Effector memory CD4-positive, alpha-beta T cell (primary cell): ENCODE data around the gene MECP2.
A peak's percentile ranks its signal among the peaks of the same experiment; 100 is the strongest.

Experiments used
- DNase-seq, 3 donors: peaks; one replicate each; pipeline ENCODE4 v3.0.0-alpha.2; 2020
- H3K27ac ChIP-seq: 2 replicates; pipeline ENCODE4 v1.7.0; 2013; ENCODE audit warnings: mild to moderate bottlenecking, low read length, moderate library complexity; ENCODE audit not compliant: insufficient read depth, poor library complexity, severe bottlenecking
- H3K27me3 ChIP-seq: replicated peaks from 2 replicates; pipeline ENCODE4 v1.7.0; 2013; ENCODE audit warnings: mild to moderate bottlenecking, low read length; ENCODE audit not compliant: insufficient read depth, control insufficient read depth, poor library complexity, severe bottlenecking
- H3K36me3 ChIP-seq: 2 replicates; pipeline ENCODE4 v1.7.0; 2013; ENCODE audit warnings: mild to moderate bottlenecking, low read length, moderate library complexity; ENCODE audit not compliant: control insufficient read depth, insufficient read depth
- H3K4me1 ChIP-seq: 2 replicates; pipeline ENCODE4 v1.7.0; 2013; ENCODE audit warnings: low read length, mild to moderate bottlenecking; ENCODE audit not compliant: control insufficient read depth, insufficient read depth, poor library complexity, severe bottlenecking
- H3K4me3 ChIP-seq: 2 replicates; pipeline ENCODE4 v1.7.0; 2013; ENCODE audit warnings: low read length, low read depth, mild to moderate bottlenecking; ENCODE audit not compliant: insufficient read depth, poor library complexity, severe bottlenecking
- H3K9me3 ChIP-seq: 2 replicates; pipeline ENCODE4 v1.7.0; 2013; ENCODE audit warnings: mild to moderate bottlenecking, low read length, moderate library complexity; ENCODE audit not compliant: control insufficient read depth

MECP2 gene

GRCh38 chrX:154013614-154014360, 83.7 kb downstream of the MECP2 start:
- peak in 1 of 3 donors; percentile 29 for DNase-seq
- Histone ChIP-seq H3K27me3 (no peaks in the 10 kb centered on the region), H3K36me3 (peaks cover 20% of the 10 kb centered on the region), H3K4me1 (peaks cover 11% of the 10 kb centered on the region), H3K27ac (no peak overlapping the region), H3K4me3 (no peak overlapping the region), H3K9me3 (no peaks in the 10 kb centered on the region)

- Histone ChIP-seq H3K36me3 (peaks cover 20% of the 10 kb centered on the region), H3K27ac (no peak overlapping the region), H3K27me3 (no peaks in the 10 kb centered on the region), H3K4me1 (peaks cover 6% of the 10 kb centered on the region), H3K4me3 (no peak overlapping the region), H3K9me3 (no peaks in the 10 kb centered on the region)
- no peak for DNase-seq
Observed at GRCh38 chrX:154013001-154013421, 84.5 kb downstream of the MECP2 start.

DNA sequence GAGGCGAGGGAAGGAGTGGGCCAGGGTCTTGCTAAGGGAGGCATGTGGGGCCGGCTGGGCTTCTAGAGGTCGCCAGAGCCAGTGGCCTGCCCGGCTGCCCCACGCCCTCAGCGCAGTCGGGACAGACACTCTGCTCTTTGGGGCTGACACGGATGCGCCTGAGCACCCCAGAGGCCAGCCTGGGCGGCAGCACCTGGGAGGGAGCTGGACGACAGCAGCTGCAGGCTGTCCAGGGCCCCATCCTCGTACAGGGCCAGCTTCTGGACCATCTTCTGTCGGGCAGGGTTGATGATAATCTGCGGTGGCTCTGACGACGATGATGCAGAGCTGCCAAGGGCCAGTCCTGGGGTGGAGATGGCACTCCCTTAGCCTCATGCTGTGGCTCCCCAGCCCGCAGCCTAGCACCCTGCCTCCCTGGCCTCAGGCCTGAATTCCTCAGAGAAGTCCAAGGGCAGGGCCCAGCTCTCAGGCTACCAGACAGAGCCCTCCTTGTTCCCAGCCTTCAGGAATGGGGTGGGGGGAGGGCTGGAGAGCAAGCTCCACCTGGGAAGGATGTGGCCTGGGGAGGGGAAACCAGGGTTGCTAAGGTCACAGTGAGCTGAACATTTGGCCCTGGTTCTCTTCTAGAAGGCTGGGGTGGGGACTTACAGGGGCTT, 85.1 kb downstream of the MECP2 start:
- Histone ChIP-seq H3K27ac (no peak overlapping the region), H3K4me1 (peaks cover 4% of the 10 kb centered on the region), H3K27me3 (no peaks in the 10 kb centered on the region), H3K36me3 (peaks cover 20% of the 10 kb centered on the region), H3K4me3 (no peak overlapping the region), H3K9me3 (no peaks in the 10 kb centered on the region)
- no peak for DNase-seq

GRCh38 chrX:154011376-154012335, 85.9 kb downstream of the MECP2 start:
- H3K4me1 ChIP-seq: peaks cover 4% of the 10 kb centered on the region
- H3K36me3 ChIP-seq: peaks cover 14% of the 10 kb centered on the region
- DNase-seq: no peak
- H3K4me3 ChIP-seq: no peak overlapping the region
- H3K9me3 ChIP-seq: no peaks in the 10 kb centered on the region
- H3K27me3 ChIP-seq: no peaks in the 10 kb centered on the region
- H3K27ac ChIP-seq: no peak overlapping the region

DNA sequence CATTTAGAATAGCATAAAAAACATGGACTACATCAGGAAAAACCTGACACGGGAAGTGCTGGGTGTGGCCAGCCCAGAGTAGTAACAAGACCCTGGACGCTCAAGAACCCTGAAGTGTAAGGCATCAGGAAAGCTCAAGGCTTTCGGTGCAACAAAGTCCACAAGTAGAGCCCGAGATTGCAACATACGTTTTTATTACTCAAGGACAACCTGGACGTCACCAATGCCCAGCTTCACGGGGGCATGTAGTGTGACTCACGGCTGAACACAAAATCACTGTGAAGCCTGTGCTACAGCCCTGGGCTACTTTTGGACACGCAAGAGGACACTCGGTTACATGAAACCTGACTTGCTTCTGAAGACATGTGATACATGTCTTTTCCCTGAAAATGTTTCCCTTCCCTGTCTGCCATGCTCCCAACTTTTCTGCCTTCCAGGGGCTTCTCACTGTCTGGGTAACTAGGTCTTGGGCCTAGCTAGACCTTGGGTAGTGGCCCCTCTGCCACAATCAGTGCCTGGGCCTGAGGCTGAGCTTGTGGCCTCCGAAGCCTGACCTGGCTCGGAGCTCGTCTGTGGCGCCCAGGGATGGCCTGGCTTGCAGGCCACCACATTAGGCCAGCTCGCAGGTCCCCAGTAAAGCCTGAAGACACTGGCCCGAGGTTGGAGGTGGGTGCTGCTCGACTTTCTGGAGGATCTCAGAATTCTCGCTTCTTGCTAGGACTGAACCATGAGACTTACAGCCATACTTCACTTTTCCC, 87.0 kb downstream of the MECP2 start:
- peaks cover 4% of the 10 kb centered on the region for H3K4me1 ChIP-seq
- no peak overlapping the region for H3K4me3 ChIP-seq
- peaks cover 7% of the 10 kb centered on the region for H3K36me3 ChIP-seq
- no peak for DNase-seq
- no peak overlapping the region for H3K27ac ChIP-seq
- H3K27me3 ChIP-seq: no peaks in the 10 kb centered on the region
- H3K9me3 ChIP-seq: no peaks in the 10 kb centered on the region

GRCh38 chrX:154008521-154008920, 89.0 kb downstream of the MECP2 start:
- Histone ChIP-seq H3K4me1 (peaks cover 2% of the 10 kb centered on the region), H3K36me3 (peaks cover 7% of the 10 kb centered on the region)
- DNase-seq: no peak

DNA sequence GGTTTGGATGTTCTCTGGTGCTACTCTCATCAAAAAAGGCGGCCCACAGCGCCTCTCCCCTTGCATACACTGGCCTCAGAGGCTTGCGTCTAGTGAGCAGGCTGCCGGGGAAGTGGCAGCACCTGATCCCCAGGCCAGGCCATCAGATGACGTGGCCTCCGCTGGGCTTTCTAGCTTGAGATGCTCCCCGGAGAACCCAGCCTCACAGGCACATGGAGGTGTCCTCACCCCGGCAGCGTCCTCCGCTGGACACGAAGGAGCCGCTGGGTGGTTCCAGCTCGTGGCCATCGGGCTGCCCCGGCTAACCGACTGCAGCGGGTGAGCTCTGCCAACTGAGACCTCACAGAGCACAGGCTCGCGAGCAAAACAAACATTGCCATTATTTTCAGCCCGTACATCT, 90.6 kb downstream of the MECP2 start:
- H3K27me3 ChIP-seq: no peaks in the 10 kb centered on the region
- no peak overlapping the region for H3K4me3 ChIP-seq
- peaks cover 4% of the 10 kb centered on the region for H3K36me3 ChIP-seq
- DNase-seq: no peak
- H3K27ac ChIP-seq: no peak overlapping the region
- H3K4me1 ChIP-seq: no peaks in the 10 kb centered on the region
- no peaks in the 10 kb centered on the region for H3K9me3 ChIP-seq

More at GRCh38 chrX:154008521-154008920, 89.0 kb downstream of the MECP2 start:
- Histone ChIP-seq H3K27ac (no peak overlapping the region), H3K4me3 (no peak overlapping the region), H3K27me3 (no peaks in the 10 kb centered on the region), H3K9me3 (no peaks in the 10 kb centered on the region)

- H3K27ac ChIP-seq: no peak overlapping the region
- H3K4me3 ChIP-seq: no peak overlapping the region
- no peaks in the 10 kb centered on the region for H3K9me3 ChIP-seq
- DNase-seq: no peak
- no peaks in the 10 kb centered on the region for H3K36me3 ChIP-seq
- H3K27me3 ChIP-seq: no peaks in the 10 kb centered on the region
- no peaks in the 10 kb centered on the region for H3K4me1 ChIP-seq
Observed at GRCh38 chrX:154004315-154004714, 93.2 kb downstream of the MECP2 start.

DNA sequence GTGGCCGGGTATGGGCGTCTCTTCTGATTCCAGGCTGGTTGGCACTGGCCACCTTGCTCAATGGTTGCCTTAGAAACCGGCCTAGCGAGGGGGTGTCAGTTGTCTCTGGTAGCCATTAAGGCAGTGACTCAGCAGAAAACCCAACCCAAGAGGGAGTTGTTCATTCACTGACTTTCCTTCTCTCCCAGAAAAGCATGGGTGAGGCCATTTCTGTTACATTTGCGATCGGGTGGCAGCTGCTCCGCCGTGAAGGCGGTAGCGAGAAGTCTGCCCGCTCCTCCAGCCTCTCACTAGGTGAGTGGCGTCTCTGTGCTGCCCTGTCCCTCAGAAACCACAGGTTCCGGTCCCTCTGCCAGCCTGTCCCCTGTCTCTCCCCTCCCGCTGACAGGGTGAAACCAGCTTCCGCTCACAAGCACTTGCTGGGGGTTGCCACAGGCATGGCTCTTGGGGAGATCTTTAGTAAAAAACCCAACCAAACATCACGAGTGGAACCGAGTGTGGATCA, 95.2 kb downstream of the MECP2 start:
- Histone ChIP-seq H3K27me3 (no peaks in the 10 kb centered on the region), H3K27ac (no peak overlapping the region), H3K9me3 (no peaks in the 10 kb centered on the region), H3K36me3 (no peaks in the 10 kb centered on the region), H3K4me1 (no peaks in the 10 kb centered on the region), H3K4me3 (peak overlapping the region; percentile 28)
- peak; percentile 25 to 44 (median 42) for DNase-seq
